RPMI8226 (cell line): ENCODE measurements around the gene MGP.

ENCODE experiments used
- DNase-seq: peaks from one replicate; pipeline ENCODE4 v3.0.0-alpha.2; 2015

MGP gene

GRCh38 chr12:14854586-14855183 lies 31.0 kb downstream of the MGP start:
- no peak for DNase-seq

- DNase-seq = no peak
These were observed 31.7 kb downstream of the MGP start for GRCh38 chr12:14853961-14854360.

GRCh38 chr12:14852880-14853279 lies 32.8 kb downstream of the MGP start:
- DNase-seq = no peak

GRCh38 chr12:14850929-14851663 lies 34.6 kb downstream of the MGP start:
- no peak for DNase-seq

- DNase-seq = no peak
These were observed 36.0 kb downstream of the MGP start for GRCh38 chr12:14849661-14850060.

- DNase-seq = no peak
These were observed 38.6 kb downstream of the MGP start for GRCh38 chr12:14846876-14847580.

GRCh38 chr12:14846042-14846587 lies 39.5 kb downstream of the MGP start:
- no peak for DNase-seq

- DNase-seq = peak; percentile 53
These were observed 40.3 kb downstream of the MGP start for GRCh38 chr12:14845350-14845750.

- no peak for DNase-seq
These were observed 41.3 kb downstream of the MGP start for GRCh38 chr12:14844401-14844800.

GRCh38 chr12:14843425-14843887 lies 42.2 kb downstream of the MGP start, which contains the start of gene ART4:
ART4 (minus strand) TSS chr12:14843526; CDS start chr12:14843113, 413 bp downstream.
- no peak for DNase-seq

GRCh38 chr12:14842315-14842714 lies 43.3 kb downstream of the MGP start:
- no peak for DNase-seq

GRCh38 chr12:14841761-14842160 lies 43.9 kb downstream of the MGP start:
- DNase-seq = no peak

GRCh38 chr12:14840616-14841015 lies 45.0 kb downstream of the MGP start:
- no peak for DNase-seq

- DNase-seq = no peak
These were observed 46.4 kb downstream of the MGP start for GRCh38 chr12:14839262-14839661.

GRCh38 chr12:14836336-14837210 lies 49.1 kb downstream of the MGP start:
- DNase-seq = no peak

- DNase-seq = no peak
These were observed 51.1 kb downstream of the MGP start for GRCh38 chr12:14834509-14834908.

- DNase-seq = no peak
These were observed 51.7 kb downstream of the MGP start for GRCh38 chr12:14833952-14834351.

GRCh38 chr12:14833336-14833735 lies 52.3 kb downstream of the MGP start:
- DNase-seq = no peak
